Measurements from ENCODE around the gene EIF3L. TPM values are rescaled to one million over a fixed set of nuclear protein-coding genes. Genes with fewer than 3 reads are reported as not detected.

Gene EIF3L
- total and polyA plus RNA-seq, 2 donors (not counting 3 experiments of a cell fraction or from before 2014, with no cell fraction given): 479 to 601 TPM

DNA sequence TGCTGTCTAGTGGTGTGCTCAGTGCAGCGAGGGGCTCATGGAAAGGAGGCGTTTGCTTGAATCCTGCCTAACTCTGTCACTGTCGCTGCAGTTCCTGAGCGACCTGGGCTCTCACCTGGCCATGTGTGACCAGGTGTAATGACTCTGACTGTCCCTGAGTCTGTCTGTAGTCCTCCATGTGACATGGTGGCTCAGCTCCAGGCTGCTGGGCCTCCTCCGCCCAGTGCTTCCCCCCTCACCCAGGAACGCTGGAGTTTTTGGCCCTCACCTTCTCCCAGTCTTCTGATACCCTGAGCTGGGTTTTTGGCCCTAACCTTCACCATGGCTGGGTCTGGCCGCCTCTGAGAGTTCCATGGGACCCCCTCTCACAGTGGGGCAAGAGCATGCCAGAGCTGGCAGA lies 77.1 kb downstream of the EIF3L start:
- POLR2A ChIA-PET: no interaction called here
- BruUV-seq (replicated peaks): no TSS peak
- FAIRE-seq: no peak
- Histone ChIP-seq H2AFZ (ENCODE audit: low read depth, low read length) (no peak overlapping the region), H3K9ac (replicated peaks; ENCODE audit: extremely low read depth, insufficient read depth, low read length) (no peak overlapping the region), H3K4me3 (replicated peaks in 1 of 3; ENCODE audit: insufficient read depth in 1 of 3, low read depth in 1 of 3, low read length in 3 of 3) (no peak overlapping the region), H3K27me3 (ENCODE audit: control insufficient read depth in 2 of 2, insufficient read depth in 2 of 2, low read length in 2 of 2) (no peaks in the 10 kb centered on the region), H4K20me1 (replicated peaks; ENCODE audit: control insufficient read depth, extremely low read depth, insufficient read depth, low read length) (no peaks in the 10 kb centered on the region), H3K4me1 (ENCODE audit: control insufficient read depth, extremely low read depth, insufficient read depth, low read length) (peaks cover 12% of the 10 kb centered on the region), H3K4me2 (ENCODE audit: insufficient read depth, low read length) (no peak overlapping the region), H3K9me1 (replicated peaks; ENCODE audit: control insufficient read depth, extremely low read depth, insufficient read depth, low read length) (no peaks in the 10 kb centered on the region), H3K9me3 (replicated peaks; ENCODE audit: control insufficient read depth, insufficient read depth, low read length) (no peaks in the 10 kb centered on the region), H3K79me2 (ENCODE audit: control insufficient read depth, insufficient read depth, low read length) (no peaks in the 10 kb centered on the region), H3K27ac (ENCODE audit: insufficient read depth, low read depth, low read length) (no peak overlapping the region), H3K36me3 (ENCODE audit: control insufficient read depth in 2 of 2, extremely low read depth in 1 of 2, insufficient read depth in 2 of 2, low read length in 2 of 2) (peaks cover 5 to 33% of the 10 kb centered on the region in 2 experiments)
- TF ChIP-seq, protein P1, sequence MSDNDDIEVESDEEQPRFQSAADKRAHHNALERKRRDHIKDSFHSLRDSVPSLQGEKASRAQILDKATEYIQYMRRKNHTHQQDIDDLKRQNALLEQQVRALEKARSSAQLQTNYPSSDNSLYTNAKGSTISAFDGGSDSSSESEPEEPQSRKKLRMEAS (IDR thresholded peaks at IDR 0.05; ENCODE audit: insufficient read depth, insufficient read length): no peak
- no peak for TF ChIP-seq MYC (IDR thresholded peaks at IDR 0.05; ENCODE audit: low read depth, low read length)
- TF ChIP-seq POLR2A (IDR thresholded peaks at IDR 0.05; ENCODE audit: low read depth, low read length): no peak
- no peak for TF ChIP-seq POLR2AphosphoS5 (IDR thresholded peaks at IDR 0.05; ENCODE audit: insufficient read depth, low read depth, low read length)
- TF ChIP-seq JUN (IDR thresholded peaks at IDR 0.05; ENCODE audit: borderline replicate concordance, insufficient read depth, insufficient read length, low read depth): no peak
- no peak for TF ChIP-seq FOS (IDR thresholded peaks at IDR 0.05; ENCODE audit: borderline replicate concordance, insufficient read depth, low read length)
- no peak for TF ChIP-seq GATA2 (IDR thresholded peaks at IDR 0.05; ENCODE audit: insufficient read depth, insufficient read length, low read depth, low read length)
- no peak for TF ChIP-seq EZH2 (IDR thresholded peaks at IDR 0.05; ENCODE audit: borderline replicate concordance, low read depth, low read length, severe bottlenecking)
- TF ChIP-seq, protein P2, sequence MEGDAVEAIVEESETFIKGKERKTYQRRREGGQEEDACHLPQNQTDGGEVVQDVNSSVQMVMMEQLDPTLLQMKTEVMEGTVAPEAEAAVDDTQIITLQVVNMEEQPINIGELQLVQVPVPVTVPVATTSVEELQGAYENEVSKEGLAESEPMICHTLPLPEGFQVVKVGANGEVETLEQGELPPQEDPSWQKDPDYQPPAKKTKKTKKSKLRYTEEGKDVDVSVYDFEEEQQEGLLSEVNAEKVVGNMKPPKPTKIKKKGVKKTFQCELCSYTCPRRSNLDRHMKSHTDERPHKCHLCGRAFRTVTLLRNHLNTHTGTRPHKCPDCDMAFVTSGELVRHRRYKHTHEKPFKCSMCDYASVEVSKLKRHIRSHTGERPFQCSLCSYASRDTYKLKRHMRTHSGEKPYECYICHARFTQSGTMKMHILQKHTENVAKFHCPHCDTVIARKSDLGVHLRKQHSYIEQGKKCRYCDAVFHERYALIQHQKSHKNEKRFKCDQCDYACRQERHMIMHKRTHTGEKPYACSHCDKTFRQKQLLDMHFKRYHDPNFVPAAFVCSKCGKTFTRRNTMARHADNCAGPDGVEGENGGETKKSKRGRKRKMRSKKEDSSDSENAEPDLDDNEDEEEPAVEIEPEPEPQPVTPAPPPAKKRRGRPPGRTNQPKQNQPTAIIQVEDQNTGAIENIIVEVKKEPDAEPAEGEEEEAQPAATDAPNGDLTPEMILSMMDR (IDR thresholded peaks at IDR 0.05; ENCODE audit: extremely low read depth in 1 of 2, insufficient read depth in 1 of 2, low read depth in 1 of 2, low read length in 2 of 2): no peak
- no peak for DNase-seq (ENCODE audit: low read depth, low spot score)
- intact Hi-C loops (cut with micrococcal nuclease): no loop called here
- CTCF ChIA-PET: no interaction called here
- dilution Hi-C loops (cut with MboI; ENCODE audit: extremely low pct_ligation_motif_present, low sequenced_read_pairs): no loop called here

Measured in endothelial cell of umbilical vein (primary cell).